ENCODE data around the gene OR2AE1.

The OR2AE1 gene

GRCh38 chr7:99837649-99838361 lies 39.0 kb downstream of the OR2AE1 start:
- DNase-seq (ENCODE audit: low read depth), result no peak
- TF ChIP-seq CTCF (conservative IDR thresholded peaks at IDR 0.05; ENCODE audit: low read depth, low read length), result no peak
- no peak overlapping the region for H3K4me3 ChIP-seq (ENCODE audit: low read length)

- H3K4me3 ChIP-seq (ENCODE audit: low read length), result no peak overlapping the region
- no peak for DNase-seq (ENCODE audit: low read depth)
- TF ChIP-seq CTCF (conservative IDR thresholded peaks at IDR 0.05; ENCODE audit: low read depth, low read length), result no peak
Observed at GRCh38 chr7:99835189-99835588, 41.6 kb downstream of the OR2AE1 start.

GRCh38 chr7:99834382-99834781 lies 42.5 kb downstream of the OR2AE1 start:
- no peak overlapping the region for H3K4me3 ChIP-seq (ENCODE audit: low read length)
- no peak for DNase-seq (ENCODE audit: low read depth)

GRCh38 chr7:99833289-99833877 lies 43.5 kb downstream of the OR2AE1 start:
- DNase-seq (ENCODE audit: low read depth), result no peak
- no peak for TF ChIP-seq CTCF (conservative IDR thresholded peaks at IDR 0.05; ENCODE audit: low read depth, low read length)
- H3K4me3 ChIP-seq (ENCODE audit: low read length), result no peak overlapping the region

More at GRCh38 chr7:99834382-99834781, 42.5 kb downstream of the OR2AE1 start:
- TF ChIP-seq CTCF (conservative IDR thresholded peaks at IDR 0.05; ENCODE audit: low read depth, low read length), result no peak

GRCh38 chr7:99831595-99831994 lies 45.2 kb downstream of the OR2AE1 start:
- no peak overlapping the region for H3K4me3 ChIP-seq (ENCODE audit: low read length)
- DNase-seq (ENCODE audit: low read depth), result no peak
- no peak for TF ChIP-seq CTCF (conservative IDR thresholded peaks at IDR 0.05; ENCODE audit: low read depth, low read length)

GRCh38 chr7:99829524-99830160 lies 47.2 kb downstream of the OR2AE1 start:
- DNase-seq (ENCODE audit: low read depth), result no peak
- TF ChIP-seq CTCF (conservative IDR thresholded peaks at IDR 0.05; ENCODE audit: low read depth, low read length), result no peak
- H3K4me3 ChIP-seq (ENCODE audit: low read length), result no peak overlapping the region
